Tibial nerve (tissue), 4 donors: ENCODE results near the gene SDCBP2.

Experiments
- EP300 ChIP-seq, 2 donors: sonication (generic); formaldehyde crosslinking; IDR thresholded peaks; one replicate each; pipeline ENCODE4 v1.6.1; 2017; ENCODE audit warnings: antibody characterized with exemption in 2 of 2, mild to moderate bottlenecking in 1 of 2
- POLR2A ChIP-seq, 2 donors: fragments of 450-650 bp; IDR thresholded peaks; one replicate each; pipeline ENCODE4 v1.6.1; 2017; ENCODE audit warnings: antibody characterized with exemption in 2 of 2, mild to moderate bottlenecking in 2 of 2, moderate library complexity in 2 of 2
- TF ChIP-seq, protein P1 (sequence below), 5 experiments: fragments of 200-600 bp in 3 of 5; fragments of 450-650 bp in 2 of 5; sonication (generic) in 3 of 5; IDR thresholded peaks; one replicate each; pipeline ENCODE4 v1.5.1; 2016 to 2019; ENCODE audit warnings: antibody characterized with exemption in 5 of 5, mild to moderate bottlenecking in 3 of 5, moderate library complexity in 2 of 5

DNA sequence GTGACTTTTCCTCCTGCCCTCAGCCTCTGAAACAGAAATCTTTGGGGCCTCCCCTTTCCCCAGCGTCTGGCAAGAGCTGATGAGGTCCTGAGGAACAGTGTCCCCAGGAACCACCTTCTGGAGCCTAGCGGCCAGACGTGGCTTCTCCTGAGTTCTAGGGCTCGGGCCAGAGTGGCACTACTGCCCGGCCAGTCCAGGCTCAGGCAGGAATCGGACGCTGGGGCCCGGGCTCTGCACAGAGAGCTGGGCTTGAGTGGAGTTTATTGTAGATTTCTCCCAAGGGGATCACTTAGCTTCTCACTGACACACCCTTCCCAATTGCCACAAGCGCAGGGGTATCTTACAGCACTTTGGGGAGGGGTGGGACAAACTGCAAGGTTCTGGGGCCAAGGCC is 20.2 kb downstream of the SDCBP2 start:
- TF ChIP-seq EP300 (IDR thresholded peaks at IDR 0.05) (no peak), POLR2A (IDR thresholded peaks at IDR 0.05) (no peak)
- TF ChIP-seq, protein P1, sequence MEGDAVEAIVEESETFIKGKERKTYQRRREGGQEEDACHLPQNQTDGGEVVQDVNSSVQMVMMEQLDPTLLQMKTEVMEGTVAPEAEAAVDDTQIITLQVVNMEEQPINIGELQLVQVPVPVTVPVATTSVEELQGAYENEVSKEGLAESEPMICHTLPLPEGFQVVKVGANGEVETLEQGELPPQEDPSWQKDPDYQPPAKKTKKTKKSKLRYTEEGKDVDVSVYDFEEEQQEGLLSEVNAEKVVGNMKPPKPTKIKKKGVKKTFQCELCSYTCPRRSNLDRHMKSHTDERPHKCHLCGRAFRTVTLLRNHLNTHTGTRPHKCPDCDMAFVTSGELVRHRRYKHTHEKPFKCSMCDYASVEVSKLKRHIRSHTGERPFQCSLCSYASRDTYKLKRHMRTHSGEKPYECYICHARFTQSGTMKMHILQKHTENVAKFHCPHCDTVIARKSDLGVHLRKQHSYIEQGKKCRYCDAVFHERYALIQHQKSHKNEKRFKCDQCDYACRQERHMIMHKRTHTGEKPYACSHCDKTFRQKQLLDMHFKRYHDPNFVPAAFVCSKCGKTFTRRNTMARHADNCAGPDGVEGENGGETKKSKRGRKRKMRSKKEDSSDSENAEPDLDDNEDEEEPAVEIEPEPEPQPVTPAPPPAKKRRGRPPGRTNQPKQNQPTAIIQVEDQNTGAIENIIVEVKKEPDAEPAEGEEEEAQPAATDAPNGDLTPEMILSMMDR (IDR thresholded peaks at IDR 0.05), result no peak
